Parathyroid adenoma (tissue), 2 donors: ENCODE results near the gene LYRM9.
"Not testable (repeated sequence)": the region's sequence is repeated elsewhere in the genome, so short reads cannot be mapped to it uniquely, and the experiment has no call there.

Source experiments
- H2AFZ ChIP-seq: fragments of 300-600 bp; sonication (generic); one replicate; pipeline ENCODE4 v1.7.0; 2017; ENCODE audit warnings: antibody characterized with exemption, mild to moderate bottlenecking
- H3K27ac ChIP-seq: fragments of 300-600 bp; sonication (generic); one replicate; pipeline ENCODE4 v1.7.0; 2017
- H3K27me3 ChIP-seq: fragments of 300-600 bp; sonication (generic); one replicate; pipeline ENCODE4 v1.7.0; 2017; ENCODE audit warnings: low read length; ENCODE audit not compliant: control insufficient read depth, insufficient read depth
- H3K36me3 ChIP-seq: fragments of 300-600 bp; sonication (generic); one replicate; pipeline ENCODE4 v1.7.0; 2017; ENCODE audit warnings: low read length; ENCODE audit not compliant: control insufficient read depth, insufficient read depth
- H3K4me1 ChIP-seq: fragments of 300-600 bp; sonication (generic); one replicate; pipeline ENCODE4 v1.7.0; 2017; ENCODE audit warnings: control low read depth
- H3K4me2 ChIP-seq: fragments of 300-600 bp; sonication (generic); one replicate; pipeline ENCODE4 v1.7.0; 2017; ENCODE audit warnings: low read length
- H3K4me3 ChIP-seq: fragments of 300-600 bp; sonication (generic); one replicate; pipeline ENCODE4 v1.7.0; 2017; ENCODE audit warnings: low read depth, low read length
- H3K79me2 ChIP-seq: fragments of 300-600 bp; sonication (generic); one replicate; pipeline ENCODE4 v1.7.0; 2017; ENCODE audit warnings: control low read depth
- H3K9ac ChIP-seq: fragments of 300-600 bp; sonication (generic); one replicate; pipeline ENCODE4 v1.7.0; 2017; ENCODE audit warnings: mild to moderate bottlenecking
- H3K9me3 ChIP-seq: fragments of 300-600 bp; sonication (generic); one replicate; pipeline ENCODE4 v1.7.0; 2017; ENCODE audit warnings: low read length; ENCODE audit not compliant: control insufficient read depth
- CTCF ChIP-seq: fragments of 300-600 bp; sonication (generic); IDR thresholded peaks from one replicate; pipeline ENCODE4 v1.7.0; 2017; ENCODE audit warnings: antibody characterized with exemption, mild to moderate bottlenecking
- donor health status: primary hyperparathyroidism.

Gene LYRM9

GRCh38 chr17:27917000-27917399, 23.8 kb upstream of the LYRM9 start:
- no peaks in the 10 kb centered on the region for H3K9me3 ChIP-seq
- no peak overlapping the region for H3K27ac ChIP-seq
- no peak for TF ChIP-seq CTCF
- no peaks in the 10 kb centered on the region for H3K36me3 ChIP-seq
- no peak overlapping the region for H3K9ac ChIP-seq
- H3K27me3 ChIP-seq = no peaks in the 10 kb centered on the region
- H3K79me2 ChIP-seq = no peaks in the 10 kb centered on the region
- H3K4me1 ChIP-seq = no peaks in the 10 kb centered on the region
- H3K4me3 ChIP-seq = no peak overlapping the region
- no peak overlapping the region for H2AFZ ChIP-seq
- no peak overlapping the region for H3K4me2 ChIP-seq

- no peaks in the 10 kb centered on the region for H3K36me3 ChIP-seq
- TF ChIP-seq CTCF = no peak
- no peak overlapping the region for H3K4me3 ChIP-seq
- no peaks in the 10 kb centered on the region for H3K79me2 ChIP-seq
- H3K4me1 ChIP-seq = no peaks in the 10 kb centered on the region
- H3K27ac ChIP-seq = no peak overlapping the region
- no peaks in the 10 kb centered on the region for H3K9me3 ChIP-seq
- H2AFZ ChIP-seq = no peak overlapping the region
- no peak overlapping the region for H3K4me2 ChIP-seq
- no peaks in the 10 kb centered on the region for H3K27me3 ChIP-seq
- H3K9ac ChIP-seq = no peak overlapping the region
Observed at GRCh38 chr17:27915709-27916108, 22.5 kb upstream of the LYRM9 start.

GRCh38 chr17:27914382-27914781, 21.2 kb upstream of the LYRM9 start:
- no peak overlapping the region for H3K9ac ChIP-seq
- no peaks in the 10 kb centered on the region for H3K27me3 ChIP-seq
- TF ChIP-seq CTCF = no peak
- H3K79me2 ChIP-seq = no peaks in the 10 kb centered on the region
- H2AFZ ChIP-seq = no peak overlapping the region
- H3K4me2 ChIP-seq = no peak overlapping the region
- H3K4me1 ChIP-seq = no peaks in the 10 kb centered on the region
- no peak overlapping the region for H3K4me3 ChIP-seq
- no peaks in the 10 kb centered on the region for H3K9me3 ChIP-seq
- no peaks in the 10 kb centered on the region for H3K36me3 ChIP-seq
- H3K27ac ChIP-seq = no peak overlapping the region

- no peak for TF ChIP-seq CTCF
- Histone ChIP-seq H3K27ac (no peak overlapping the region), H3K79me2 (no peaks in the 10 kb centered on the region), H3K9ac (no peak overlapping the region), H3K9me3 (no peaks in the 10 kb centered on the region), H3K4me2 (no peak overlapping the region), H3K27me3 (no peaks in the 10 kb centered on the region), H3K4me3 (no peak overlapping the region), H3K4me1 (no peaks in the 10 kb centered on the region), H3K36me3 (no peaks in the 10 kb centered on the region), H2AFZ (no peak overlapping the region)
Observed at GRCh38 chr17:27912964-27913363, 19.8 kb upstream of the LYRM9 start.

- H3K79me2 ChIP-seq = not testable (repeated sequence)
Observed at GRCh38 chr17:27912299-27912698, 19.1 kb upstream of the LYRM9 start.

More at GRCh38 chr17:27912299-27912698, 19.1 kb upstream of the LYRM9 start:
- H3K4me2 ChIP-seq, H3K27ac ChIP-seq, H2AFZ ChIP-seq, H3K9ac ChIP-seq, H3K36me3 ChIP-seq, H3K4me3 ChIP-seq, H3K9me3 ChIP-seq, H3K27me3 ChIP-seq, H3K4me1 ChIP-seq: not testable (repeated sequence)
